D721Med (cell line): Measurements from ENCODE around the gene P2RY6.

Experiments
- DNase-seq: peaks from one replicate; pipeline ENCODE4 v3.0.0; 2011; ENCODE audit warnings: low spot score; ENCODE audit not compliant: insufficient read length
- FAIRE-seq: peaks from 2 replicates; lab custom pipeline; 2011; peaks lifted over from hg19 to GRCh38; lab: Jason Lieb, UNC
- CTCF ChIP-seq: IDR thresholded peaks from 2 replicates; pipeline ENCODE4 v1.5.1; 2012; ENCODE audit warnings: mild to moderate bottlenecking, control low read depth; ENCODE audit not compliant: insufficient read depth; ENCODE audit errors: missing control alignments

P2RY6 gene

GRCh38 chr11:73263640-73264039, 8.5 kb upstream of the P2RY6 start:
- no peak for FAIRE-seq
- TF ChIP-seq CTCF: no peak

GRCh38 chr11:73265278-73265810, 6.8 kb upstream of the P2RY6 start:
- no peak for FAIRE-seq

More at GRCh38 chr11:73263640-73264039, 8.5 kb upstream of the P2RY6 start:
- DNase-seq: no peak

GRCh38 chr11:73265853-73266645, 6.1 kb upstream of the P2RY6 start:
- DNase-seq (no peak), FAIRE-seq (no peak)

More at GRCh38 chr11:73265278-73265810, 6.8 kb upstream of the P2RY6 start:
- no peak for TF ChIP-seq CTCF
- no peak for DNase-seq

GRCh38 chr11:73266646-73267020, 5.5 kb upstream of the P2RY6 start:
- FAIRE-seq: no peak
- DNase-seq: no peak
- TF ChIP-seq CTCF: no peak

More at GRCh38 chr11:73265853-73266645, 6.1 kb upstream of the P2RY6 start:
- no peak for TF ChIP-seq CTCF

- no peak for TF ChIP-seq CTCF
- DNase-seq: no peak
- FAIRE-seq: no peak
Measured at GRCh38 chr11:73267122-73267846, 4.9 kb upstream of the P2RY6 start.

GRCh38 chr11:73267906-73268540, 4.1 kb upstream of the P2RY6 start:
- no peak for DNase-seq
- TF ChIP-seq CTCF: no peak
- no peak for FAIRE-seq
